GM04503 (cell line): ENCODE measurements around the gene RIPOR1.

ENCODE experiments used
- DNase-seq: peaks from one replicate; pipeline ENCODE4 v3.0.0-alpha.2; 2012; ENCODE audit warnings: low read depth

RIPOR1 gene

DNA sequence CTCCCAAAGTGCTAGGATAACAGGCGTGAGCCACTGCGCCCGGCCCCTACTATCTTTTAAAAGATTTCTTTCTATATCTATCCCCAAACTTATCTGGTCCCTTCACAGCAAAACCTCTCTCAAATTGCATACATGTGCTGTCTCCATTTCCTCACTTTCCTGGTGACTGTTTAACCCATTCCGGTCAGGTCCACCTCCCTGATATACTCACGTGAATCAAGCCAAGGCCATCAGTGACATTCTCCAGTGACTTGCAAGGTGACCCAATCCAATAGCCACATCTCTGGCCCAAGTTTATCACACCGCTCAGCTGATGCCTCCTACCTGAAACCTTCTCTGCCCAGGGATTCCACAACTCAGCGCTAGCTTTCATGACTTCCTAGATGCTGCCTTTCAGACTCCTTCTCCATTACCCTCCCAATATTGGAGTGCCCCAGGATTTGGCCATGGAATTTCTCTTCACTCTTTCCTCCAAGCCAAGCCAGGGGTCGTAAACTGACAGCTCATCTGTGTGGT, 32.3 kb downstream of the RIPOR1 start:
- DNase-seq = no peak

DNA sequence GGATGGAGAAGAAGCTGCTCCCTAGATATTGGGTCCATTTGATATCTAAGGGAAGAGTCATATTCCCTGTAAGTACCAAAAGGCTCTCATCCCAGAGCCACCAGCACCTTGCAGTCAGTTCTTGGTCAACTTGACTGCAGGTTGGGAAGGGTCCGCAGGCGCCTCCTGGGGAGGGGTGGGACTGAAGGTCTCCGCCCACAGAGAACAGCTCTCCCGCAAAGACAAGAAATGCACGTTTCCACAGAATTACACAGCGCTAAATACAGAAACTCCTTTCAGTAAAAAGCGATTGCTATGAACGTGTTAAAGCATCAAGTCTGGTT, 32.8 kb downstream of the RIPOR1 start:
- DNase-seq = no peak

DNA sequence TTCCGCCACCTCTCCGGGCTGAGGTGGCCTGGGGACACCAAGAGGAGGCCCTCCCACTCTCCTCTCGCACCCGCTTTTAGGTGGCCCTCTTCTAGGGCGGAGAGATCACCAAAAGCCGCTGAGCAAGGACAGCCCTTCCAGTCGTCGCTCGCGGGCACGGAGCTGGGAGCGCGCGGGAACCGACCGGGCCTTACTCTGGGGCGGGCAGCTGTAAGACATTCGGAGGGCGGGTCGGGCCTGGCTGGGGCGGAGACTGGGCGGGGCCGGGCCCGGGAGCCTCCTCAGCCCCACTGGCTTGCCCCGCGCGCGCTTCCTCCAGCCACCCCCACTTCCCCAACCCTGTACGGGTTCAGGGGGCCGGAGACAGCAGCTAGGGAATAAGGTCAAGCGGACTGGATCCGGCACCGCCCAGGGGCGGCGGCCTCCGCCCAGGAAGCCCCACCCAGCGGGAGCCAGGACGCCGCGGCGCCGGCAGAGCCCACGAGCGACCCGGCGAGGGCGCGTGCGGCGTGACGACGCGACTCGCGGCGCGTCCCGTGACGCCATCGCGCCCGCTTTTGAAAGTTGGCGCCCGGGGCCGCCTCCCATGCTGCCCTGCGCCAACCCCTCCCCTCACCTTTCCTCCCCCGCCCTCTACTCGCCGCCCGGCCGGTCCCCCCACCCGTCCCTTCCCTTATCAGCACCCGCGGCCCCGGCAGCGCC, 33.3 kb downstream of the RIPOR1 start:
- peak; percentile 86 for DNase-seq

DNA sequence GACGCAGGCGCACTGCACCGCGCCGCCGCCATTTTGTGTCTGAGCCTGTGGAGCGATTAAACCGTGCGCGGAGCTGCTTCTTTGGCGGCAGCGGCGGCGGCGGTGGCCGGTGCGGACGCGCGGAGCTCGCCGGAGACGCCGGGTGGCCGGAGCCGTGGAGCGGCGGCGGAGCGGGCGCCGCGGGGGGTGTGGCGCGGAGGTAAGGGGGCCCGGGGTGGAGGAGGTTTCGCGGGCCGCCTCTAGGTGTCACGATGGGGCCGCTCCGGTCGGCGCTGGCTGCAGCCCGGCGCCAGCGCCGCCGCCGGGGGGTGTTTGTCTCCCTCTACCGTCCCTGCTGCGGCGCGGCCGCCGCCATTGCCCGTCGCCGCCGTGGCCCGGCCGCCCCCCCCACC, 33.9 kb downstream of the RIPOR1 start, which contains the start of gene CTCF:
TSS of gene CTCF (plus strand) at position 1 of the 392 bp plus-strand sequence. CDS start 48,307 bp downstream, outside the sequence.
- DNase-seq = no peak

DNA sequence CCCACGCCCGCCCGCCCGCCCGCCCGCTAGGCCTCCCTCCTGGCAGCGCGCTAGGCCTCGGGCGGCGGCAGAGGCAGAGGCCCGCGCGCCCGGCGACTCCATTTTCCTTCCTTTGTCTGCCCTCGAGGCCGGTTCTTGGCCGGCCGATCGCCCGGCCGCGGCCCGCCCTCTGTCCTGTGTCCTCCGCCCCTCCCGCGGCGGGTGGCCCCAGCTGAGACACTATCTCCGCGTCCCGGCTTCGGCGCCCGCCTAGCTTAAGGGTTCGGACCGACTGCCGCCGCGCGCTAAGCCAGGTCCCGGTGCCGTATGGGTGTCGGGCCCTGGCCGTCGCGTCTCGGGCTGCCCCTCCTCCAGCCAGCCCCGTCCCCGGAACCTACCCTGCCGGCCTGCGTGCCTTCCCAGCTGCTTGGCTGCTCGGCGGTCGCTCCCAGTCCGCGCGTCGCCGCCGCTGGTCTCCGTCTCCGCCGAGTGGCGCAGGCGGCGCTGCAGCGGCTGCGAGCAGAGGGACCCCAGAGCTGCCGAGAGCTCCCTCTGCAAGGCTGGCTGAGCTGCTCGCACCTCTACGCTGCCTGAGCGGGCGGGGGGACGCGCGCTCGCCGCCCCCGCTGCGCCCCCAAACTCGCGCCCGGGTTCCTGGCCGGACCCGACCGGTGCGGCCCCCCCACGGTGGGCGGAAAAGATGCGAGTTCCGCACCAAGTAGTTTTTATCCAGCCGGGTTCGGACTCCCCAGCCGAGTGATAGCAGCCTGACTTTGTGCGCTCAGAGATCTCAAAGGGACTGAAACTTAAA, 34.5 kb downstream of the RIPOR1 start:
- no peak for DNase-seq

DNA sequence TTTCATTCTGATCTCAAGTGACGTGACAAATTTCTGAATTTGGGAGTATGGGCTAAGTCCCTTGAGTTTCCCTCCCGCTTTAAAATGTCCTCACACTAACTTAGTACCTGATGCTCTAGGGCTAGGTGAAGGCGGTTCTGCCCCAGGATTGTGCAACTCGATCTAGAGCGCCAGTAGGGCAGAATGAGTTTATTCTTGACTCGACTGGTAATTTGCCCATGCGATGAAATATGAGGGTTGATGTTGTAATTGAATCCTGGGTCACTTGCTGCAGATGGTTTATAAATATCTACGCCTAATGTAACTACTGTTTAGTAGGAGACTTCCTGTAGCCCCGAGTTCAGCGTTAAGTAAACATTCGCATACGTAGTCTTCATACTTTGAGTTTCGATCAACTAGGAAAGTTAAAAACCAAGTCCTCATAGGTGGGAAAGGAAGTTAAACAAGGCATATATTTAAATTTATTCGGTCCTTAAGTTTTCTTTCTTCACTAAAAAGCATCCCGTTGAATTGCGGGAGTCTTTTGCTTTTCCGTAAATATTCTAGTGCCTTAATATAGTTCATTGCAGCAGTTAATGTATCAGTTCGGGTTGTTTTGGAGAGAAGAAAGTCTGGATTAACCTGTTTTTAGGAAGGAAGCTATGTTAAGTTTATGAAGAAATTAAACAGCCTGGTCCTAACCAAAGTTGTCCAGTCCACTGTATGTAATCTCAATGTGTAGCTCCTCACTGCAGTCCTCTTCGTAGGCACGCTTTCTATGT, 35.3 kb downstream of the RIPOR1 start:
- DNase-seq = peak; percentile 50

DNA sequence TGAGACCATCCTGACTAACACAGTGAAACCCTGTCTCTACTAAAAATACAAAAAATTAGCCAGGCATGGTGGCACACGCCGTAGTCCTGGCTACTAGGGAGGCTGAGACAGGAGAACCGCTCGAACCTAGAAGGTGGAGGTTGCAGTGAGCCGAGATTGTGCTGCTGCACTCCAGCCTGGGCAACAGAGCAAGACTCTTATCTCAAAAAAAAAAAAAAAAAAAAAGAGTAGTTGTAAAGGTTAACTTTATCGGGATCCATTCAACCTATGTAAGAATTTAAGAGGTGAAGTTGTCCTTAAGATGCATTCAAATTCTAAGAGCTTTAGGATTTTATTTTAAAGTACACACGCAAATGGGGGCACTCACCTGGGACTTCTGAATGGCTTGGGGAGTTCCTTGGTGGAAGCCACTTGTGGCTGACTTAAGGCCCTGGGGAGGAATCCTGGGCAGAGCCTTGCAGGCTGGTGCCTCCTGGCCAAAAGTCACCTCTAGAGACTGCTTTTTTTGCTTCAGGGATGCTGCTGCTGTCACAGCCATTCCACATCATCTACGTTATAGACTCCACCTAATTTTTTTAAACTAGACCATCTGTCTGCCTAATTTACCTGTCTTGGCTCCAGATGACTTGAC, 37.0 kb downstream of the RIPOR1 start:
- DNase-seq = no peak

DNA sequence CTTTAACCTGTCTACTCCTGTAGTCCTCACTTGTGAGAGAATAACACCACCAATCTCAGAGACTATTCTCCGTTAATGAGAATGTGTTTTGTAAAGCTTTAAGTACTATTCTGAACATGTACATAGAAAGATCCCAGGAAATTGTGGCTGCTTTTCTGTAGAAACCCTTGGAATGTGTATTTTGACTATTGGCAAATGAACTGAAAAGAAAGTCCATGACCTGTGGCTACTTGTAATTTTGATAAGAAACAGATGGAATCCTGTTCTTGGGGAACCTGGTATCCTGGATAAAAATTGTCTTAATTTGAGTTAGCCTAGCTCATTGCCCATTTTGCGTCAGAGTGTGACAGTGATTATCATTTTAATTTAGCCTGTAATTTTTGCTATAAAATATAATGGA, 42.8 kb downstream of the RIPOR1 start:
- no peak for DNase-seq

DNA sequence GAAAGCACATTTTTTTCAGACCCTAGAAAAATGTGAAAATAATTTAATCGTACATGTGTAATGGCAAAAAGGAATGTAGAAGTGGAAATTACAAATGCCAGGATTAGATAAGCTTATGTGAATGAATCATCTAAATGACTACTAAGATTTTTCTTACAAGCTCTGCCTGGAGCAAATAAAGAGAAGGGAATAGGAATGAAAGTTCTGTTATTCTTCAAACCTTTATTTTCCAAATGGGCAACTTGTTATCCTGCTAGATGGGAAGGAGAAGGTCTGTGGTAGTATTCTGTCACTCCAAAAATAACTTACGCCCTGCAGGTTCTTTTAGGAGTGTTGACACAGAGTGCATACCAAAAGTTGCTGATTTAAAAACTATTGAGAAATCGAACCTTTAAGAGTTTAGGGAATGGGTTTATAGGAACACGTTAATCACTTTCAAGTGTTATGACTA, 43.4 kb downstream of the RIPOR1 start:
- peak; percentile 34 for DNase-seq

DNA sequence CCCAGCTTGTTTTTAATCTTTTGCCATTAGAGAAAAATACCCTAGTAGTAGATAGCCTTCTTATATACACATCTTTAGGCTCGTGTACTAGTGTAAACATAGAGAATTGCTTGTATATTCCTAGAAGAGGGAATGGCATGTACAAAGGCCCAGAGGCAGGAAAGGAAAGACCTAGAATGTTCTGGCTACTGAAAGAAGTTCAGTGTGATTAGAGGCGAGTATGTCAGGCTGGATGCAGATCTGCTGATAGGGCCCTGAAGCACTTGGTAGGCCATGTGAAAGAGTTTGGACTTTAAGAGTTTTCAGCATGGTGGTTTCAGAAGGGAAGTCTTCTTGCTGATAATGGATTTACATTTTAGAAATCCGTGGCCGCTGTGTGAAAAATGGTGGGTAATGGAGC, 51.1 kb downstream of the RIPOR1 start:
- no peak for DNase-seq

DNA sequence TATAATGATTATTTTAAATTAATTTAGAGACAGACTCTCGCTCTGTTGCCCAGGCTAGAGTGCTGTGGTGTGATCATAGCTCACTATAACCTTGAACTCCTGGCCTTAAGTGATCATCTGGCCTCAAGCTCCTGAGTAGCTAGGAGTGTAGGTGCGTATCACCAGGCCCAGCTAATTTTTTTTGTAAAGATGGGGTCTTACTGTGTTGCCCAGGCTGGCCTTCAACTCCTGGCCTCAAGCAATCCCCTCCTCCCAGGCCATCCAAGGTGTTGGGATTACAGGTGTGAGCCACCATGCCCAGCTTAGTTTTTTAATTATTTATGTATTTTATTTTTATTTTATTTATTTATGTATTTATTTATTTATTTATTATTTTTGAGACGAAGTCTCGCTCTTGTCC, 51.6 kb downstream of the RIPOR1 start:
- DNase-seq = no peak

DNA sequence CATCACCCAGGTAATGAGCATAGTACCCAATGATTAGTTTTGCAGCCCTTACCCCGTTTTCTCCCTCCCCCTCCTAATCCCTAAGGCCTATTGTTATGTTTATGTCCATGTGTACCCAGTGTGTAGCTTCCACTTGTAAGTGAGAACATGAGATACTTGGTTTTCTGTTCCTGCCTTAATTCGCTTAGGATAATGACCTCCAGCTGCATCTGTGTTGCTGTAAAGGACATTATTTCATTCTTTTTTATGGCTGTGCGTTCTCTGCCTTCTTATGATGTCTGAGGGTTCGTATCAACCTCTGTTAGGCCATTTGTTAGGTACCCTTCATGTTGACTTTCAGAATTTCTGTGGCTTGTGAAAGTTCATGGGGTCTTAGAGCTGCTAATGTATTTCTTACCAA, 64.7 kb downstream of the RIPOR1 start:
- DNase-seq = no peak

DNA sequence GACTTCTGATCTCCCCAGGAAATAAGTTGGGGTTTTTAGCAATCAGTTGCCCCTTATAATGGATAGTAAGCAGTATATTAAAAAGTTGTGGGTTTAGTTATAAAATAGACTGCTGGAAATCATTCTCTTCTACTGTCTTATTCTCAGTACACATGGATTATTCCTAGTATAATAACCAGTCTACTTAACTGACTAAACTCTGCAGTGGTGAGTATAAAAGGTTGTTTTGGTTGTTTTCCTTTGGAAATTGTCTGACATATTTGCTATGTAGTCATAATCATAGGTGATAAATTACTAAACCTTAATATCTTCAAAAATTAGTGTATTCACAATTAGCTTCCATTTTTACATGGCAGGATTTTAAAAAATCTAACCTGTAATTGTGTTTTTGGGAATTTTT, 65.1 kb downstream of the RIPOR1 start:
- no peak for DNase-seq

DNA sequence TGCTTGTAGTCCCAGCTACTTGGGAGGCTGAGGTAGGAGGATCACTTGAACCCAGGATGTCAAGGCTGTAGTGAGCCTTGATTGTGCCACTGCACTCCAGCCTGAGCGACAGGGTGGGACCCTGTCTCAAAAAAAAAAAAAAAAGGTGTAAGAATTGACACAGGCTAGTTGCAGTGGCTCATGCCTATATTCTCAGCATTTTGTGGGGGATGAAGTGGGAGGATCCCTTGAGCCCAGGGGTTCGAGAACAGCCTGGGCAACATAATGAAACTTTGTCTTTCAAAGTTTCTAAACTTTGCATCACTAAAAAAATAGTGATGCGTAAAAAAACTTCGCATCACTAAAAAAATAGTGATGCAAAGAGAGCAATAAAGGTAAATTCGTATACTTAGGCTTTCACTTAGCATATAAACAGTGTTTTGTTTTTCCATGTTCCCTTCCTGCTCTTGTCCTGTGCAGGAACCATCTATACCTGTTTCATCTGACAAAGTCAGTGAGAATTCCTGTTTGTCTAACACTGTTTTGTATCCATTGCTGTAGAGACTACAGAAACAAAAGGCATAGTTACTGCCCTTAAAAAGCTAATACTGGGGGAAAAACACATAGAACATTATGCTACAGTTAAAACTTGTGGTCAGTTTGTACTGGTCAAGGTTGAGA, 65.8 kb downstream of the RIPOR1 start:
- DNase-seq = no peak

DNA sequence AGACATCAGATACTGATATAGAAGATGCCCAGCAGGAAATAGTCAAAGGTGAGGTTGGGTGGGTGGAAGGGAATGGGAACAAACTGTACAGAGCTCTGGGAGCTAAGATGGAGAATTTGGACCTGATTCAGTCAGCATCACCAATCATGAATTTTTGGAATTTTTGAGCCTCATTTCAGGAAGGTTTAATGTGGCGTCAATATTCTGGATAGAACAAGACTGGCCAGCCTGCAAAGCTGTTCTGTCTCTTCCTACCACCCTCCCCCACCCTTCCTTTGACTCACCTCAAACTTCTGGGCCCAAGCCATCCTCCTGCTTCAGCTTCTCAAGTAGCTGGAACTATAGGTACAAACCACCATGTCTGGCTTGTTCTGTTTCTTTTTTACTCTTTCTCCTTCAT, 66.3 kb downstream of the RIPOR1 start:
- no peak for DNase-seq
